AG20443 (cell line): ENCODE measurements around the gene USP31.

ENCODE experiments used
- DNase-seq: peaks from one replicate; pipeline ENCODE4 v3.0.0; 2012; ENCODE audit warnings: low spot score, mixed read lengths

Gene USP31

GRCh38 chr16:23015580-23015979, 133.7 kb downstream of the USP31 start:
- no peak for DNase-seq

- DNase-seq = no peak
Measured at GRCh38 chr16:23014592-23014991, 134.7 kb downstream of the USP31 start.
